Prostate gland (tissue), 2 donors: ENCODE results near the gene PSMG1. TPM values are rescaled to one million over a fixed set of nuclear protein-coding genes. Genes with fewer than 3 reads are reported as not detected.

Experiments used
- DNase-seq: peaks from one replicate; pipeline ENCODE4 v3.0.0-alpha.2; 2019; ENCODE audit warnings: low spot score
- H3K27ac ChIP-seq, 2 donors: fragments of 200-600 bp; sonication (generic); 2 replicates each; pipeline ENCODE4 v1.5.1; 2017 to 2019
- H3K27me3 ChIP-seq: fragments of 200-600 bp; sonication (generic); replicated peaks from 2 replicates; pipeline ENCODE4 v1.5.1; 2019; ENCODE audit not compliant: insufficient read depth
- H3K36me3 ChIP-seq, 2 donors: fragments of 200-600 bp; sonication (generic); 1 replicate in 1 of 2; 2 replicates in 1 of 2; pipeline versions ENCODE4 v1.5.1 to v1.8.1; 2017 to 2019
- H3K4me1 ChIP-seq: fragments of 200-600 bp; sonication (generic); replicated peaks from 2 replicates; pipeline ENCODE4 v1.5.1; 2019
- H3K4me3 ChIP-seq, 2 donors: fragments of 200-600 bp; sonication (generic); 2 replicates each; pipeline ENCODE4 v1.5.1; 2017 to 2019
- H3K9me3 ChIP-seq: fragments of 200-600 bp; sonication (generic); 2 replicates; pipeline ENCODE4 v1.5.1; 2017
- POLR2A ChIP-seq: fragments of 450-650 bp; IDR thresholded peaks from one replicate; pipeline ENCODE4 v1.6.1; 2016; ENCODE audit warnings: antibody characterized with exemption, mild to moderate bottlenecking
- POLR2AphosphoS5 ChIP-seq: sonication (generic); formaldehyde crosslinking; IDR thresholded peaks from one replicate; pipeline ENCODE4 v1.6.1; 2017; ENCODE audit warnings: antibody characterized with exemption
- WGBS: methylation state at CpG from one replicate; pipeline ENCODE4 v1.1.5; 2018; 5-methylcytosine and 5-hydroxymethylcytosine counted together
- intact Hi-C: fragments of 100-400 bp; cut with DNase I; formaldehyde crosslinking; loops from one replicate; pipeline ENCODE4 v1.14.2; 2022
- total RNA-seq, 2 donors: library from RNA; depleted of rRNA; stranded (reverse); fragments of >200 nt; gene quantifications; one replicate each; pipeline ENCODE4 v1.1.0, GENCODE V29; 2016
- TF ChIP-seq, protein P1 (sequence below), 4 experiments: fragments of 200-600 bp in 2 of 4; fragments of 450-650 bp in 2 of 4; sonication (generic) in 2 of 4; IDR thresholded peaks; 1 replicate in 3 of 4; 2 replicates in 1 of 4; pipeline ENCODE4 v1.5.1; 2016 to 2019; ENCODE audit warnings: antibody characterized with exemption in 4 of 4, mild to moderate bottlenecking in 2 of 4, moderate library complexity in 2 of 4

The PSMG1 gene
- total RNA-seq, 2 donors from 2014 or later: 16.7 to 37.1 TPM

DNA sequence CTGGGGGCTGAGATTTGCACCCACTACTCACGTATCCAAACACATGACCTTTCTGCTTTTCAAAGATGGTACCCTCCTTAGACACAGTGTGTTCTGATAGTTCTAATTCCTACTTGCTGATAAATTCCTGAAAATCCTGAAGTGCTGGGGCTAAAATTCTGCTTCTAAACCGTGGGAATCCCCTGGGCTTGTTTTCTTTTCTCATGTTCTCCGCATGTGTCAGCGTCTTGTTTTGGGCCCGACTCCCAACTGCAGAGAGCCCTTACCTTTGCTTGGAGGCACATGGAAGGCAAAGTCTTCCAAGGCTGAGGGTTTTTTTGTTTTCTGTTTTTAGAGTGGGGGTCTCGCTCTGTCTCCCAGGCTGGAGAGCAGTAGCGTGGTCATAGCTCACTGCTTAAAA is 27.2 kb downstream of the PSMG1 start:
- no peaks in the 10 kb centered on the region for H3K9me3 ChIP-seq
- no peak overlapping the region for H3K4me3 ChIP-seq
- no peak for TF ChIP-seq POLR2A
- TF ChIP-seq, protein P1, sequence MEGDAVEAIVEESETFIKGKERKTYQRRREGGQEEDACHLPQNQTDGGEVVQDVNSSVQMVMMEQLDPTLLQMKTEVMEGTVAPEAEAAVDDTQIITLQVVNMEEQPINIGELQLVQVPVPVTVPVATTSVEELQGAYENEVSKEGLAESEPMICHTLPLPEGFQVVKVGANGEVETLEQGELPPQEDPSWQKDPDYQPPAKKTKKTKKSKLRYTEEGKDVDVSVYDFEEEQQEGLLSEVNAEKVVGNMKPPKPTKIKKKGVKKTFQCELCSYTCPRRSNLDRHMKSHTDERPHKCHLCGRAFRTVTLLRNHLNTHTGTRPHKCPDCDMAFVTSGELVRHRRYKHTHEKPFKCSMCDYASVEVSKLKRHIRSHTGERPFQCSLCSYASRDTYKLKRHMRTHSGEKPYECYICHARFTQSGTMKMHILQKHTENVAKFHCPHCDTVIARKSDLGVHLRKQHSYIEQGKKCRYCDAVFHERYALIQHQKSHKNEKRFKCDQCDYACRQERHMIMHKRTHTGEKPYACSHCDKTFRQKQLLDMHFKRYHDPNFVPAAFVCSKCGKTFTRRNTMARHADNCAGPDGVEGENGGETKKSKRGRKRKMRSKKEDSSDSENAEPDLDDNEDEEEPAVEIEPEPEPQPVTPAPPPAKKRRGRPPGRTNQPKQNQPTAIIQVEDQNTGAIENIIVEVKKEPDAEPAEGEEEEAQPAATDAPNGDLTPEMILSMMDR (IDR thresholded peaks at IDR 0.05): no peak
- no peak for TF ChIP-seq POLR2AphosphoS5
- H3K27ac ChIP-seq: no peak overlapping the region
- WGBS: 78% methylated on average over 7 of the region's 7 CpGs
- no peak for DNase-seq
- H3K4me1 ChIP-seq: no peaks in the 10 kb centered on the region
- intact Hi-C loops: no loop called here
- no peaks in the 10 kb centered on the region for H3K27me3 ChIP-seq
- H3K36me3 ChIP-seq: no peaks in the 10 kb centered on the region

DNA sequence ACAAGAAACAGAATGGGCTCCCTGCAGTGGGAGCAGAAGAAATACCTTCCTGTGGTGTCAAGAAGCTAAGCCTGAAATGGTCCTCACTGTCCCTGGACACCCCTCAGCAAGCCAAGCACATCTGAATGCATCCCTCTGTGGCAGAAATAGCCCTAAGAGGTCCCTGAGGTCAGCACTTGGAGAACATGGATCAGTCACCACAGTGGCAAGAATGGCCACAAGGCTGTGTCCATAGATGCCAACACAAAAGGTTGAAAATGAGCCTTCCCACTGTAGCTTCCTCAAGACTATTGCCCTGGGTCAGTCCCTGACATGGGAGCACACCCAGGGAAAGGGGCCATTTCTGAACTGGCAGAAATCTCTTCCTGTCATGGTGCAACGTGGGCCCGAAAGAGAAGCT is 27.7 kb downstream of the PSMG1 start:
- intact Hi-C loops: no loop called here
- Histone ChIP-seq H3K4me1 (no peaks in the 10 kb centered on the region), H3K4me3 (no peak overlapping the region), H3K9me3 (no peaks in the 10 kb centered on the region), H3K36me3 (no peaks in the 10 kb centered on the region), H3K27ac (no peak overlapping the region), H3K27me3 (no peaks in the 10 kb centered on the region)
- TF ChIP-seq POLR2AphosphoS5 (no peak), POLR2A (no peak)
- TF ChIP-seq, protein P1 (IDR thresholded peaks at IDR 0.05): no peak
- DNase-seq: no peak
- 92% methylated on average over 2 of the region's 2 CpGs for WGBS

DNA sequence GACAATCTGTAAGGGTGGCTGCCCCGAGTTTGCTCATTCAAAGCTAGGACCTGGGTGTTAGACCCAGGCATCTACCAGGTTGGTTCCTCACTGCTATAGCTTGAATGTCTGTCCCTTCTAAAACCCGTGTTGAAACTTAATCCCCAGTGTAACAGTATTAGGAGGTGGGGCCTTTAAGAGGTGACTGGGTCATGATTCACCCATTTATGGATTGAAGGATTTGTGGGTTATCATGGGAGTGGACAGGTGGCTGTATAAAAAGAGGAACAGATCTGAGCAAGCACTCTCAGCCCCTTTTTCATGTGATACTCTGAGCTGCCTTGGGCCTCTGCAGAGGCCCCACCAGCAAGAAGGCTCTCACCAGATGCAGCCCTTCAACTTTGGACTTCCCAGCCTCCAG is 29.4 kb downstream of the PSMG1 start:
- no peak for DNase-seq
- Histone ChIP-seq H3K9me3 (no peaks in the 10 kb centered on the region), H3K4me1 (no peaks in the 10 kb centered on the region), H3K4me3 (no peak overlapping the region), H3K36me3 (no peaks in the 10 kb centered on the region), H3K27ac (no peak overlapping the region), H3K27me3 (no peaks in the 10 kb centered on the region)
- WGBS: 91% methylated on average over 2 of the region's 2 CpGs
- TF ChIP-seq, protein P1 (IDR thresholded peaks at IDR 0.05): no peak
- no peak for TF ChIP-seq POLR2AphosphoS5
- no peak for TF ChIP-seq POLR2A
- intact Hi-C loops: no loop called here

DNA sequence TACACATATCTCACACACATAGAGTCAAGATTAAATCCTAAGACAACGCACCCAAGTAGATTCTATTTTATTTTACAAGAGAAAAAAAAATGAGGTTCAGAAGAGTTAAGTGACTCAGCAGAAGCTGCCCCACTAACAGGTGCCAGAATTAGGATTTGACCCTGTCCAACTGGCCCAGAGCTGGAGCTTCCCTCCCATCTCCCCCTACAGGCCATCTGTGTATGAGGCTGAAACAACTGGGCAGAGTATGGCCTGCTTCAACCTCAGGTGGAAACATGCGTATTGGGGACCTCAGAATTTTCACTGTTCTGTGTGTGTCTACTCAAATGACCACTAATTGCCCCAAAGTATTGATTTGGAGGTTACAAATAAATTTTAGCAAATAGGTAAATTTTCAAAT is 29.9 kb downstream of the PSMG1 start:
- no peak overlapping the region for H3K4me3 ChIP-seq
- no peak for TF ChIP-seq POLR2A
- TF ChIP-seq, protein P1 (IDR thresholded peaks at IDR 0.05): no peak
- TF ChIP-seq POLR2AphosphoS5: no peak
- no peaks in the 10 kb centered on the region for H3K27me3 ChIP-seq
- no peaks in the 10 kb centered on the region for H3K9me3 ChIP-seq
- no peaks in the 10 kb centered on the region for H3K4me1 ChIP-seq
- intact Hi-C loops: no loop called here
- no peaks in the 10 kb centered on the region for H3K36me3 ChIP-seq
- DNase-seq: no peak
- WGBS: 92% methylated on average over 2 of the region's 2 CpGs
- no peak overlapping the region for H3K27ac ChIP-seq

DNA sequence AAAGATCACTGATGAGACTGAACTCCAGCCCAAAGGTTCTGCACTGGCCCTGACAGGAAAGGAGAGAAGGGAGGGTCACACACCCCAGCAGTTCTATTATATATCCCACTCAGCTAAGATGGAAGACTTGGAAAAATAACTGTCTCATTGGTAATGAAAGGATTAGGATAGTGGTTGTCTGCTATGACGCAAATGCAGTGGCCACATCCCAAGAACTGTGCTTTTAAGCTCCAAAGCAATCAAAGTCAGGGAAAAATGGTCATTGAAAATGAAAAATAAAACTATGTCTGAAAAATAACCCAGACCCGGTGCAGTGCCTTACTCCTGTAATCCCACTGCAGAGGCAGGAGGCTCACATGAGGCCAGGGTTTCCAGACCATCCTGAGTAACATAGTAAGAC is 31.0 kb downstream of the PSMG1 start:
- whole genome bisulfite sequencing: 97% methylated on average over 2 of the region's 2 CpGs
- Histone ChIP-seq H3K9me3 (no peaks in the 10 kb centered on the region), H3K4me1 (no peaks in the 10 kb centered on the region), H3K4me3 (no peak overlapping the region), H3K27ac (no peak overlapping the region), H3K27me3 (no peaks in the 10 kb centered on the region), H3K36me3 (no peaks in the 10 kb centered on the region)
- DNase-seq: no peak
- intact Hi-C loops: no loop called here
- TF ChIP-seq, protein P1 (IDR thresholded peaks at IDR 0.05): no peak
- no peak for TF ChIP-seq POLR2AphosphoS5
- TF ChIP-seq POLR2A: no peak
